ENCODE measurements around the gene RHOT2. TPM values are rescaled to one million over a fixed set of nuclear protein-coding genes. Genes with fewer than 3 reads are reported as not detected.
A peak's percentile ranks its signal among the peaks of the same experiment; 100 is the strongest.

The RHOT2 gene
- total and polyA plus RNA-seq, 10 of the 15 experiments (the other 5 are each of a cell fraction or from before 2014, with no cell fraction given), result 3.7 to 174 (median 69.8) TPM

DNA sequence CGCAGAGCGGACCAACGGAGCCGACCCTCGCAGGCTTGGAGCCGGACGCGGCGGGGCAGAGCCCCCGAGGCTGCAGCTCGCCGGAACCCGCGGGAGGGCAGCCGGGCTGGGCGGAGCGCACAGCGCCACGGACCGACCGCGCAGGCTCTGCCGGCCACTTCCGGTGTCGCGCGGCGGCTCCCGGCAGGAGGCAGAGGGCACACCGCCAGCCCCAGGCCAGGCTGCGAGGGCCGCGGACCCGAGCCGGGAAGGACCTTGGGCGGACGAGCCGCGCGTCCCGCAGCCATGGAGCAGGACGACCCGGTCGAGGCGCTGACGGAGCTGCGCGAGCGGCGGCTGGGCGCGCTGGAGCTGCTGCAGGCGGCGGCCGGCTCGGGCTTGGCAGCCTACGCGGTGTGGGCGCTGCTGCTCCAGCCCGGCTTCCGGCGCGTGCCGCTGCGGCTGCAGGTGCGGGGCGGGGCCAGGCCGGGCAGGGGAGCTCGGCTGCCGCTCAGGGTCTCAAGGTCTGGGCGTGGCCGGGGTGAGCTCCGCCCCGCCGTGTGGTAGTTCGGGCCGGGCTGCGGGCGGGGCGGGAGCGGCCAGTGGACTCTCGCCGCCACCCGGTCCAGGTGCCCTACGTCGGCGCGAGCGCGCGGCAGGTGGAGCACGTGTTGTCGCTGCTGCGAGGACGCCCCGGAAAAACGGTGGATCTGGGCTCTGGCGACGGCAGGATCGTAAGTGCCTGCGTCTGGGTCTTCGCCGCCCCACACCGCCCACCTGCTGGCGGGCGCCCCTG is 53.2 kb downstream of the RHOT2 start, which contains the start of gene ANTKMT (continued):
- TF ChIP-seq, protein P1, sequence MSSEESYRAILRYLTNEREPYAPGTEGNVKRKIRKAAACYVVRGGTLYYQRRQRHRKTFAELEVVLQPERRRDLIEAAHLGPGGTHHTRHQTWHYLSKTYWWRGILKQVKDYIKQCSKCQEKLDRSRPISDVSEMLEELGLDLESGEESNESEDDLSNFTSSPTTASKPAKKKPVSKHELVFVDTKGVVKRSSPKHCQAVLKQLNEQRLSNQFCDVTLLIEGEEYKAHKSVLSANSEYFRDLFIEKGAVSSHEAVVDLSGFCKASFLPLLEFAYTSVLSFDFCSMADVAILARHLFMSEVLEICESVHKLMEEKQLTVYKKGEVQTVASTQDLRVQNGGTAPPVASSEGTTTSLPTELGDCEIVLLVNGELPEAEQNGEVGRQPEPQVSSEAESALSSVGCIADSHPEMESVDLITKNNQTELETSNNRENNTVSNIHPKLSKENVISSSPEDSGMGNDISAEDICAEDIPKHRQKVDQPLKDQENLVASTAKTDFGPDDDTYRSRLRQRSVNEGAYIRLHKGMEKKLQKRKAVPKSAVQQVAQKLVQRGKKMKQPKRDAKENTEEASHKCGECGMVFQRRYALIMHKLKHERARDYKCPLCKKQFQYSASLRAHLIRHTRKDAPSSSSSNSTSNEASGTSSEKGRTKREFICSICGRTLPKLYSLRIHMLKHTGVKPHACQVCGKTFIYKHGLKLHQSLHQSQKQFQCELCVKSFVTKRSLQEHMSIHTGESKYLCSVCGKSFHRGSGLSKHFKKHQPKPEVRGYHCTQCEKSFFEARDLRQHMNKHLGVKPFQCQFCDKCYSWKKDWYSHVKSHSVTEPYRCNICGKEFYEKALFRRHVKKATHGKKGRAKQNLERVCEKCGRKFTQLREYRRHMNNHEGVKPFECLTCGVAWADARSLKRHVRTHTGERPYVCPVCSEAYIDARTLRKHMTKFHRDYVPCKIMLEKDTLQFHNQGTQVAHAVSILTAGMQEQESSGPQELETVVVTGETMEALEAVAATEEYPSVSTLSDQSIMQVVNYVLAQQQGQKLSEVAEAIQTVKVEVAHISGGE (CRISPR knock-in tag; IDR thresholded peaks at IDR 0.05), result peak; percentile 89
- TF ChIP-seq, protein P2, sequence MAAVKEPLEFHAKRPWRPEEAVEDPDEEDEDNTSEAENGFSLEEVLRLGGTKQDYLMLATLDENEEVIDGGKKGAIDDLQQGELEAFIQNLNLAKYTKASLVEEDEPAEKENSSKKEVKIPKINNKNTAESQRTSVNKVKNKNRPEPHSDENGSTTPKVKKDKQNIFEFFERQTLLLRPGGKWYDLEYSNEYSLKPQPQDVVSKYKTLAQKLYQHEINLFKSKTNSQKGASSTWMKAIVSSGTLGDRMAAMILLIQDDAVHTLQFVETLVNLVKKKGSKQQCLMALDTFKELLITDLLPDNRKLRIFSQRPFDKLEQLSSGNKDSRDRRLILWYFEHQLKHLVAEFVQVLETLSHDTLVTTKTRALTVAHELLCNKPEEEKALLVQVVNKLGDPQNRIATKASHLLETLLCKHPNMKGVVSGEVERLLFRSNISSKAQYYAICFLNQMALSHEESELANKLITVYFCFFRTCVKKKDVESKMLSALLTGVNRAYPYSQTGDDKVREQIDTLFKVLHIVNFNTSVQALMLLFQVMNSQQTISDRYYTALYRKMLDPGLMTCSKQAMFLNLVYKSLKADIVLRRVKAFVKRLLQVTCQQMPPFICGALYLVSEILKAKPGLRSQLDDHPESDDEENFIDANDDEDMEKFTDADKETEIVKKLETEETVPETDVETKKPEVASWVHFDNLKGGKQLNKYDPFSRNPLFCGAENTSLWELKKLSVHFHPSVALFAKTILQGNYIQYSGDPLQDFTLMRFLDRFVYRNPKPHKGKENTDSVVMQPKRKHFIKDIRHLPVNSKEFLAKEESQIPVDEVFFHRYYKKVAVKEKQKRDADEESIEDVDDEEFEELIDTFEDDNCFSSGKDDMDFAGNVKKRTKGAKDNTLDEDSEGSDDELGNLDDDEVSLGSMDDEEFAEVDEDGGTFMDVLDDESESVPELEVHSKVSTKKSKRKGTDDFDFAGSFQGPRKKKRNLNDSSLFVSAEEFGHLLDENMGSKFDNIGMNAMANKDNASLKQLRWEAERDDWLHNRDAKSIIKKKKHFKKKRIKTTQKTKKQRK (IDR thresholded peaks at IDR 0.05; ENCODE audit: low read depth, low read length), result no peak
- TF ChIP-seq MEF2B (IDR thresholded peaks at IDR 0.05; ENCODE audit: partially characterized antibody, poor library complexity, severe bottlenecking) (no peak), MTA2 (IDR thresholded peaks at IDR 0.05; ENCODE audit: low read depth) (no peak), SUZ12 (IDR thresholded peaks at IDR 0.05; ENCODE audit: unreplicated experiment) (no peak), LARP7 (IDR thresholded peaks at IDR 0.05) (peak; percentile 96), CHD1 (IDR thresholded peaks at IDR 0.05; ENCODE audit: low read depth, low read length) (no peak), MXI1 (IDR thresholded peaks at IDR 0.05; ENCODE audit: low read depth, low read length) (peak; percentile 77; the same call in 1 of the 2 replicates), ZSCAN29 (IDR thresholded peaks at IDR 0.05) (peak; percentile 73), RBBP5 (conservative IDR thresholded peaks at IDR 0.05) (no peak), ZNF384 (IDR thresholded peaks at IDR 0.05; ENCODE audit: borderline replicate concordance, low read depth, low read length) (no peak), DPF2 (IDR thresholded peaks at IDR 0.05) (peak; percentile 95; the same call in 1 of the 2 replicates), RAD51 (IDR thresholded peaks at IDR 0.05) (no peak), NRF1 (conservative IDR thresholded peaks at IDR 0.05; ENCODE audit: low read depth, low read length) (peak; percentile 28; the same call in 1 of the 2 replicates), TCF7 (IDR thresholded peaks at IDR 0.05; ENCODE audit: borderline replicate concordance) (no peak), PAX5 (IDR thresholded peaks at IDR 0.05; ENCODE audit: borderline replicate concordance, low read depth, low read length) (no peak), KLF5 (IDR thresholded peaks at IDR 0.05; ENCODE audit: partially characterized antibody) (peak; percentile 62), GATAD2B (conservative IDR thresholded peaks at IDR 0.05; ENCODE audit: low read depth) (peak; percentile 96), YBX1 (IDR thresholded peaks at IDR 0.05) (no peak), FOXK2 (IDR thresholded peaks at IDR 0.05) (no peak)
- TF ChIP-seq, protein P3, sequence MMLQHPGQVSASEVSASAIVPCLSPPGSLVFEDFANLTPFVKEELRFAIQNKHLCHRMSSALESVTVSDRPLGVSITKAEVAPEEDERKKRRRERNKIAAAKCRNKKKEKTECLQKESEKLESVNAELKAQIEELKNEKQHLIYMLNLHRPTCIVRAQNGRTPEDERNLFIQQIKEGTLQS (IDR thresholded peaks at IDR 0.05; ENCODE audit: borderline replicate concordance, extremely low read depth, low read depth, low read length), result no peak
- TF ChIP-seq, protein P4, sequence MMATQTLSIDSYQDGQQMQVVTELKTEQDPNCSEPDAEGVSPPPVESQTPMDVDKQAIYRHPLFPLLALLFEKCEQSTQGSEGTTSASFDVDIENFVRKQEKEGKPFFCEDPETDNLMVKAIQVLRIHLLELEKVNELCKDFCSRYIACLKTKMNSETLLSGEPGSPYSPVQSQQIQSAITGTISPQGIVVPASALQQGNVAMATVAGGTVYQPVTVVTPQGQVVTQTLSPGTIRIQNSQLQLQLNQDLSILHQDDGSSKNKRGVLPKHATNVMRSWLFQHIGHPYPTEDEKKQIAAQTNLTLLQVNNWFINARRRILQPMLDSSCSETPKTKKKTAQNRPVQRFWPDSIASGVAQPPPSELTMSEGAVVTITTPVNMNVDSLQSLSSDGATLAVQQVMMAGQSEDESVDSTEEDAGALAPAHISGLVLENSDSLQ (IDR thresholded peaks at IDR 0.05), result peak; percentile 55

All from GM12878 (cell line).